ENCODE results near the gene TPP1.

GRCh38 chr11:6635082-6635932 lies 16.1 kb upstream of the TPP1 start:
- TF ChIP-seq CTCF (IDR thresholded peaks at IDR 0.05): no peak
- TF ChIP-seq POLR2A (IDR thresholded peaks at IDR 0.05): no peak

Data from upper lobe of left lung (tissue), 4 donors.